Inflammatory macrophage treated with lipopolysaccharide for 4 hours (primary cell): ENCODE measurements around the gene SPOCK1.

Experiments used
- DNase-seq: peaks from one replicate; pipeline ENCODE4 v3.0.0-alpha.2; 2020

SPOCK1 gene

GRCh38 chr5:137320056-137321045, 178.8 kb downstream of the SPOCK1 start:
- peak; percentile 46 for DNase-seq

DNA sequence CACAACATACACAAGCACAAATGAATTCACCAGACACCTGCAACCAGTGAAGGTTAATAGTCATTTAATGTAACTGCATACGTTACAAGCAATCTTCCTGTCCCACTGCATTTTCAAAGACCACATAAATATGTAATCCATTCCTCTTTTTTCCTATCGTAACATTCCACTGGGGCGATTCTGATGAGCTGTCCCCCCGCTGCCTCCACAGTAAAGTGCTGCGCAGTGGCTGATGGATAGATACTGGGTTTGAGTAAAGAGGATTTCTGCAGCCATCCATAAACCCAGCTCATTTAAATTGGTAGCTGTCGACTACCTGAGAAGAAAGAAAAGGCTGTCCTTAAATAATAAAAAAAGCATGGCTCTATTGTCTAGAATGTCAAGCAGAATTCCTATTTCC, 181.1 kb downstream of the SPOCK1 start:
- no peak for DNase-seq

DNA sequence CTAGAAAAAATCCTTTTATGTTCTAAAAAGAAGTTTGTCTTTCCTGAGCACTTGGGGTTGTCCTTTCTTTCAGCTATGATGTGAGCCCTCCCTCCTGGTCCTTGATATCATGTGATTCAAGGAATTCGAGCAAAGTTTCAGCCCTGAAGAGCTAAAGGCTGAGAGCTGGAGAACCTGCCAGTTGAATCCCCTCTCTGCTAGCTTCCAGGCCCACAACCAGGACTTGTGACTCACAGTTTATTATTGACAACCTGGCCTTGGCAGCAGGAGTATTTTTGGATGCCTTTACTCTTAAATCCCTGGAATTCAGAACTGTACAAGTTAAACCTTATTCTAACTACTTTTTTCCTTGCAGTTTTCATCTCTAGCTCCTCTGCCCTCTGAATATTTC, 182.8 kb downstream of the SPOCK1 start:
- no peak for DNase-seq

DNA sequence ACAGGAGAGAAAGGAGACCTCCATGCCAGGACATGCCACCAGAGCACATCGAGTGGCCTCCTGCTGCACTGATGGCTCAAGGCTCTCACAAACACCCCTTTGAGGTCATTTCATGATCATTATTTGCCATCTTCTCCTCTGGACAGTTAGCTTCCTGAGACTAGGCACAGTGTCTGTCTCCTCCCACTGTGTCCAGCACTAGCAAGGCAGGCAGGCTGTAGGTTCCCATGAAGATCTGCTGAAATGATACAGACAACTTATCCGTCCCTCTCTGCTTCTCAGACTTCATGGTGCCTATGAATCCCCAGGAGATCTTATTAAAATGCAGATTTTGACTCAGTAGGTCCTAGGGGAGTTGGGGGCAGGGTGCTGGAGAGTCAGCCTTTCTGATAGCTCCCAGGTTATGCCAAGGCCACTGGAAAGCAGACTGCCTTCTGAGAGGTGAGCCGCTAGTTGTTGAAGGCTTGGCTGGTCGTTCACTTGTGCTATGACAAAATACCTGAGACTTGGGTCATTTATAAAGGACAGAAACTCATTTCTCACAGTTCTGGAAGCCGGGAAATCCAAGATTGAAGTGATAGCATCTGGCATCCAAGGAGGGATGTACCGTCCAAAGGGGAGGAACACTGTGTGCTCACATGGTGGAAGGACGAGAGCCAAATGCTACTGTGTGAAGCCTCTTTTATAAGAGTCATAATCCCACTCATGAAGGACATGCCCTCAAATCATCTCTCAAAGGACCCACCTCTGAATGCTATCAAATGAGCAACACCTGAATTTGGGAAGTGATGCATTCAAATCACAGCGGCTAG, 183.4 kb downstream of the SPOCK1 start:
- DNase-seq: no peak

- DNase-seq: no peak
Observed at GRCh38 chr5:137315109-137315508, 184.0 kb downstream of the SPOCK1 start.

DNA sequence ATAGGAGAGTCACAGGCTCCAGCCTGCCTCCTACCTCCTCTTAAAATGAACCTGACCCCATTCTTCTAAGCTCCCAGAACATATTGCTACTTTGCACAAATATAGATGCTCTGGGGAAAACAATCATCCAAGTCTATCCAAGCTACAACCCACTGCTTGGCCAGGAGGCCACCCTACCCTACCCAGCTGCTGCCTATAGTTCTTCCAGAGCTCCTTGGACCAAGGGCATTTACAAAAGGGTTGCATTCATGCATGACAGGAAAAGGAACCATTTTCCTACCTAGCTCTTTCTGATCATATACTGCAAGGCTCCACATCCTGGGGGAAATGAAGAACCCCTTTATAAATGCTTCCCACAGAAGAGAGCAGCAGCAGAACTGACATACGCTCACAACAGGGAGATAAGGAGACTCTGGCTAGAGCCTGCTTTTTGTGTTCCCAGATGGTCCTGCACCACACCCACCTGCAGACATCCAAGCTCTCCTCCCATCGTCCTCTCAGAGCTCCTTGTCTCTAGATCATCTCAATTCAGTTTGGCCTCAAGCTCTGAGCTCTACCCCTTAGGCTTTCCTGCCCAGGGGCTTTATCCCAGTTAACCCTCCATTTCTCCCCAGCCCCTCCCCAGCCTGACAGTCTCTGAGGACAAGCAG, 185.5 kb downstream of the SPOCK1 start:
- DNase-seq: no peak

DNA sequence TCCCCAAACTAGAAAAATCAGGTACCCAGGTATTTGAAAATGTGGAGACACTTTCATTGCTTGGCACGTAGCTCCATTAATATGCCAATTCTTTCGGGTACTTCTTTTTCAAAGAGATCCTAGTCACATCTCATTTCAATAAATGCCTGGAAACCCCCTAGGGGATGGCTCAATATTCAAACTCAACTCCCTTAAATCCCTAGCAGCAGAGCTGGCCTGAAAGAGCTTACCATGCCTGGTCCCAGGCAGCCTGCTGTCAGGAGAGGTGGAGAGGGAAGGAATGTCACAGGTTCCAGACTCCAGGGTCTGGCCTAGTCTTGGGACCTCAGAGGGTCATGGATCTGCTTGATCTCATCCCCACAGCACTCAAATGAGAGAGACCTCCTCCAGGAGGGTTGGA, 187.1 kb downstream of the SPOCK1 start:
- no peak for DNase-seq

- DNase-seq: no peak
Observed at GRCh38 chr5:137310051-137310730, 188.9 kb downstream of the SPOCK1 start.

- DNase-seq: no peak
Observed at GRCh38 chr5:137309290-137309689, 189.8 kb downstream of the SPOCK1 start.

- DNase-seq: no peak
Observed at GRCh38 chr5:137308311-137308710, 190.8 kb downstream of the SPOCK1 start.

DNA sequence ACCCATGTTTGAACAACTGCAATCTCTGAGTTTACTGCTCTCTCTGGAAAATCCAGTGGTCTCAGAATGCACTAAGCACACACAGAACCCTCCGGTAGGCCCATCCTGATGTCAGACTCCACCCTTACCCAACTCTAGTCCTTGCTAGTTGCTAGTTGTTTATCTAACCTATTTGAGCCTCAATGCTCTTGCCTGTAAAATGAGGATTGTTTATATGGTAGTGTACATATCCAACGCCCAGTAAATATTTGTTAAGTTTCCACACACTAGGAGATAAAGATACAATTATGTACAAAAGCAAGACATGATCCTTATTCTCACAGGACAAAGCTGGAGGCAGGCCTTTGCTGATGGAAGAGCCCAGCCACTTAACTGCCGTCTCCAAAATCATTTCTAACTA, 192.2 kb downstream of the SPOCK1 start:
- no peak for DNase-seq

DNA sequence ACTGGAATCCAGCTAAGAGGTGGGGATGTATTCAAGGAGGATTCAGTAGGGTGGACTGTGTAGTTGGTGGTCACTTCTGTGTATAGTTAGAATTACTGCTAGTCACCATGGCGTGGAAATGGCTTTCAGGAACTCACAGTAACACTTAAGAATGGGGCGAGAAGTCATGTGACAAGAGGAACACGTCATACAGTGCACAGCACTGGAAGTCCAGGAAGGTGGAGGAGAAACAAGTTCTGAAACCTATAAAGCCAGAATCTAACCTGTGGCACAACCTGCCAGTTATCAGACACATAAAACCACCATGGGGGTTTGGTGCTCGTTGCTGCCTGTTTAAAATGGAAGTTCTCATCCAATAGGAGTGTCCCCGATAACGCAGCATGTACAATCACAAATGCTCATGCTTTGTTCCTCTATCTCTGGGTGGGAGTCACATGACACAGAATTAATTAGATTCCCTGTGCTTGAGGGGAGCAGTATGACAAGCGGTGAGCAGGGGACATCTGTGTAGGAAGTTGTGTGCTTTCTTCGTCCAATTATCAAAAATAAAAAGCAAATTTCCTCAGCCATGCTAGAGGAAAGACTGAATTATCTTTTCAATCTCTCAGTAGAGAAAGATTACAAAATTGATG, 193.0 kb downstream of the SPOCK1 start:
- no peak for DNase-seq

GRCh38 chr5:137304226-137304874, 194.8 kb downstream of the SPOCK1 start:
- DNase-seq: no peak

DNA sequence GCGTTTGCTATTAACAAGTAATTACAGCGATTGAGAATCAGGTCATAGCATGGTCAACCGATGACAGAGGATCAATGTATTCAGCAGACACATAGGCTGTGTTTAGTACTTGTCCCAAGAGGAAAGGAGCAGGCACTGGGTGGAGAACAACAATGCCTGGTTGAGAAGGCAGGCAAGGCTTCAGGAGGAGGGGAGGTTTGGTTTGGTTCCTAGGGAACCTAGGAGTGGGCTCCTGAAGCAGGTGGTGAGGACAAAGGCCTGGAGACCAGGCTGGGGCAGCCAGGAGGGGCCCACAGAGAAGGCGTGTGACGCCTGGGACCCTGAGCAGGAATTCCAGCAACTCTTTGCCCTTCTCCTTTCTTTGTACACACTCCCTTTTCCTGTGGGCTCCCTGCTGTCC, 195.6 kb downstream of the SPOCK1 start:
- no peak for DNase-seq

- DNase-seq: no peak
Observed at GRCh38 chr5:137300411-137301240, 198.5 kb downstream of the SPOCK1 start.

DNA sequence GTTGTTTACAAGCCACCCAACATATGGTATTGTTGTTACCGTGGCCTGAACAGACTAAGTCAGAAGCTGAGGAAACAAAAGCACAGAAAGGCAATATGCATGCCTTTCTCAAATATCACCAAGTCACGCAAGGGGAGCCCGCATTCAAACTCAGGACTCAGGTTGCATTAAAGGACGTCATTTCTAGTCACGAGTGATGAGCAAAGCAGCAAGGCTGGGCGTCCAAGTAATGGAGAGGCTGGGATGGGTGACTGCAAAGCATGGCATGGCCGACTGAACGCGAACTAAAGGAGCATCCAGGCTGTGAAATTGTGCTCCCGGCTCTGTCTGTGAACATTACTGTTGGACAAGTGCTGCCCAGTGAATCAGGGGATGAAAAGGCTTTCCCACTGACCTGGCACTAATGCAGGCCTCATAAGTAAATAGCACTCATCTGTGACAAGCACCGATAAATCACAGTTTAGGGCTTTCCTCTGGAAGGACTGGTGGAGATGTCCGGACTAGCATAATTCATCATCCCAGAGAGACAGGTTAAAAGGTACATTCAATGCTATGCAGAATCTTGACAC, 202.8 kb downstream of the SPOCK1 start:
- DNase-seq: no peak

GRCh38 chr5:137294604-137295003, 204.5 kb downstream of the SPOCK1 start:
- no peak for DNase-seq

DNA sequence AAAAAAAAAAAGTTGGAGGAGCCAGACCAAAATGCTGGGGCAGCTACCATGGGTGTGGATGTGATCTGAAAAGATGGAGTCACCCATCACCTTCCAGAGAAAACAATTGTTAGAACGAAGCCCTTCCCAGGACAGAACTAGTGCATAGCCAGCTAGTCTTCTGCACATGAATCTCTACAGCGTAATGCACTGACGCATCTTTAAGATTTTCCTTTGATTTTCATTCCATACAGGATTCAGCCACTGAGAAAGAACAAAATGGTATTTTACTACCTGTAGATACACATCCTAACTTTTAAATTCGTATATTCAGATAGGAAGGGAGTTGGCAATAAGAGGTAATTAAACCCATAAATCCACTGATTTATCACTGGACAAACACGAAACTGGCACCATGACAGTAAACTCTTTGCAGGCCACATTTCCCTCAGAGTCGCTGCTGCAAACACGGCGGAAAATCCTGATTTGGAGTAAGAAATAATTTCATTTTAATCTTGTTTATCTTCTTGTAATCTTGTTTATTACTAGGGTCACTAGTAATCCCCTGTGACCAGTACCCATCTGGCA, 206.6 kb downstream of the SPOCK1 start:
- DNase-seq: no peak

GRCh38 chr5:137291436-137291835, 207.7 kb downstream of the SPOCK1 start:
- DNase-seq: no peak

GRCh38 chr5:137291031-137291430, 208.1 kb downstream of the SPOCK1 start:
- DNase-seq: no peak
